GM20431 (cell line): ENCODE data around the gene STK39.

ENCODE experiments used
- in situ Hi-C: fragments of 300-500 bp; cut with MseI, MboI; formaldehyde crosslinking; loops from one replicate; pipeline ENCODE4 v1.15.0; 2020; ENCODE audit warnings: low sequenced_read_pairs; ENCODE audit not compliant: unreplicated experiment

STK39 gene

GRCh38 chr2:168029071-168029470, 218.3 kb downstream of the STK39 start:
- in situ Hi-C loops: no loop called here

GRCh38 chr2:168028362-168028761, 219.0 kb downstream of the STK39 start:
- in situ Hi-C loops: no loop called here

GRCh38 chr2:168025487-168026202, 221.8 kb downstream of the STK39 start:
- in situ Hi-C loops: no loop called here

- in situ Hi-C loops: no loop called here
Measured at GRCh38 chr2:168024459-168024858, 222.9 kb downstream of the STK39 start.

- in situ Hi-C loops: no loop called here
Measured at GRCh38 chr2:168021800-168022587, 225.4 kb downstream of the STK39 start.

GRCh38 chr2:168015274-168015953, 232.0 kb downstream of the STK39 start:
- in situ Hi-C loops: no loop called here

GRCh38 chr2:168009900-168010299, 237.5 kb downstream of the STK39 start:
- in situ Hi-C loops: no loop called here

GRCh38 chr2:168008646-168009195, 238.7 kb downstream of the STK39 start:
- in situ Hi-C loops: no loop called here

- in situ Hi-C loops: no loop called here
Measured at GRCh38 chr2:168006498-168006897, 240.9 kb downstream of the STK39 start.

- in situ Hi-C loops: no loop called here
Measured at GRCh38 chr2:168005586-168005985, 241.8 kb downstream of the STK39 start.

- in situ Hi-C loops: no loop called here
Measured at GRCh38 chr2:168003876-168004275, 243.5 kb downstream of the STK39 start.

- in situ Hi-C loops: no loop called here
Measured at GRCh38 chr2:168002021-168002553, 245.3 kb downstream of the STK39 start.

GRCh38 chr2:167992278-167992677, 255.1 kb downstream of the STK39 start:
- in situ Hi-C loops: no loop called here

GRCh38 chr2:167990062-167990461, 257.3 kb downstream of the STK39 start:
- in situ Hi-C loops: no loop called here

- in situ Hi-C loops: no loop called here
Measured at GRCh38 chr2:167988296-167988695, 259.1 kb downstream of the STK39 start.

GRCh38 chr2:167987558-167987957, 259.8 kb downstream of the STK39 start:
- in situ Hi-C loops: no loop called here

- in situ Hi-C loops: no loop called here
Measured at GRCh38 chr2:167987026-167987425, 260.4 kb downstream of the STK39 start.

GRCh38 chr2:167986223-167986622, 261.2 kb downstream of the STK39 start:
- in situ Hi-C loops: no loop called here

- in situ Hi-C loops: no loop called here
Measured at GRCh38 chr2:167981945-167982344, 265.4 kb downstream of the STK39 start.

GRCh38 chr2:167980439-167980838, 267.0 kb downstream of the STK39 start:
- in situ Hi-C loops: no loop called here
